HCT116 (cell line): ENCODE measurements around the gene CDH2.

Experiments
- CEBPB ChIP-seq: IDR thresholded peaks from 2 replicates; pipeline ENCODE4 v1.6.1; 2012; ENCODE audit warnings: low read depth
- CTCF ChIP-seq, 3 experiments: fragments of 200-600 bp in 1 of 3; sonication (generic) in 1 of 3; IDR thresholded peaks in 2 of 3; conservative IDR thresholded peaks in 1 of 3; 2 replicates each; pipeline ENCODE4 v1.5.1; 2012 to 2017; ENCODE audit warnings: low read depth in 2 of 3, low read length in 2 of 3, antibody characterized with exemption in 1 of 3, borderline replicate concordance in 1 of 3, control low read depth in 1 of 3, mild to moderate bottlenecking in 1 of 3, mixed read lengths in 1 of 3, mixed run types in 1 of 3, moderate library complexity in 1 of 3; ENCODE audit not compliant: insufficient read depth in 1 of 3
- EZH2 ChIP-seq: fragments of 200-600 bp; sonication (generic); IDR thresholded peaks from 2 replicates; pipeline ENCODE4 v1.6.1; 2017; ENCODE audit warnings: antibody characterized with exemption, mixed run types
- JUND ChIP-seq: IDR thresholded peaks from 2 replicates; pipeline ENCODE4 v1.6.1; 2012
- POLR2A ChIP-seq: IDR thresholded peaks from 2 replicates; pipeline ENCODE4 v1.7.0; 2011; ENCODE audit warnings: borderline replicate concordance; ENCODE audit not compliant: insufficient read depth, insufficient read length; ENCODE audit errors: extremely low read depth
- POLR2AphosphoS5 ChIP-seq: IDR thresholded peaks from 2 replicates; pipeline ENCODE4 v1.6.1; 2011; ENCODE audit warnings: mild to moderate bottlenecking, low read depth, low read length, moderate library complexity
- REST ChIP-seq: IDR thresholded peaks from 2 replicates; pipeline ENCODE4 v1.6.1; 2012; ENCODE audit warnings: low read depth
- SIN3A ChIP-seq: IDR thresholded peaks from 2 replicates; pipeline ENCODE4 v1.6.1; 2012; ENCODE audit warnings: low read depth
- YY1 ChIP-seq: IDR thresholded peaks from 2 replicates; pipeline ENCODE4 v1.6.1; 2011; ENCODE audit warnings: low read length, low read depth, moderate library complexity, mild to moderate bottlenecking; ENCODE audit not compliant: insufficient replicate concordance; ENCODE audit errors: extremely low read depth
- ZFX ChIP-seq: fragments of 450-650 bp; IDR thresholded peaks from 2 replicates; pipeline ENCODE4 v1.6.1; 2017
- ZNF274 ChIP-seq: fragments of 200-500 bp; sonication (Bioruptor generic); IDR thresholded peaks from 2 replicates; pipeline ENCODE4 v1.6.1; 2014; ENCODE audit warnings: mild to moderate bottlenecking, low read depth, low read length, inconsistent platforms

- no peak for TF ChIP-seq ZNF274
- TF ChIP-seq REST: no peak
- no peak for TF ChIP-seq CTCF (IDR thresholded peaks at IDR 0.05 in 2 of 3, conservative IDR thresholded peaks at IDR 0.05 in 1 of 3; ENCODE audit: borderline replicate concordance in 1 of 3, insufficient read depth in 1 of 3, low read depth in 2 of 3, low read length in 2 of 3)
- TF ChIP-seq POLR2A: no peak
- no peak for TF ChIP-seq JUND
- TF ChIP-seq YY1: no peak
- TF ChIP-seq ZFX: no peak
- no peak for TF ChIP-seq POLR2AphosphoS5
- no peak for TF ChIP-seq CEBPB
- no peak for TF ChIP-seq EZH2
- no peak for TF ChIP-seq SIN3A
These were observed 254.8 kb downstream of the CDH2 start for GRCh38 chr18:27921904-27922751.
